NCI-H1436 treated with DMSO at 0.1 percent for 48 hours (cell line): ENCODE results near the gene DLK2.
"Not testable (repeated sequence)": the region's sequence is repeated elsewhere in the genome, so short reads cannot be mapped to it uniquely, and the experiment has no call there.

Experiments
- DNase-seq: peaks from one replicate; lab custom pipeline; 2025; lab: John Stamatoyannopoulos, UW

Gene DLK2, protein sequence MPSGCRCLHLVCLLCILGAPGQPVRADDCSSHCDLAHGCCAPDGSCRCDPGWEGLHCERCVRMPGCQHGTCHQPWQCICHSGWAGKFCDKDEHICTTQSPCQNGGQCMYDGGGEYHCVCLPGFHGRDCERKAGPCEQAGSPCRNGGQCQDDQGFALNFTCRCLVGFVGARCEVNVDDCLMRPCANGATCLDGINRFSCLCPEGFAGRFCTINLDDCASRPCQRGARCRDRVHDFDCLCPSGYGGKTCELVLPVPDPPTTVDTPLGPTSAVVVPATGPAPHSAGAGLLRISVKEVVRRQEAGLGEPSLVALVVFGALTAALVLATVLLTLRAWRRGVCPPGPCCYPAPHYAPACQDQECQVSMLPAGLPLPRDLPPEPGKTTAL

DNA sequence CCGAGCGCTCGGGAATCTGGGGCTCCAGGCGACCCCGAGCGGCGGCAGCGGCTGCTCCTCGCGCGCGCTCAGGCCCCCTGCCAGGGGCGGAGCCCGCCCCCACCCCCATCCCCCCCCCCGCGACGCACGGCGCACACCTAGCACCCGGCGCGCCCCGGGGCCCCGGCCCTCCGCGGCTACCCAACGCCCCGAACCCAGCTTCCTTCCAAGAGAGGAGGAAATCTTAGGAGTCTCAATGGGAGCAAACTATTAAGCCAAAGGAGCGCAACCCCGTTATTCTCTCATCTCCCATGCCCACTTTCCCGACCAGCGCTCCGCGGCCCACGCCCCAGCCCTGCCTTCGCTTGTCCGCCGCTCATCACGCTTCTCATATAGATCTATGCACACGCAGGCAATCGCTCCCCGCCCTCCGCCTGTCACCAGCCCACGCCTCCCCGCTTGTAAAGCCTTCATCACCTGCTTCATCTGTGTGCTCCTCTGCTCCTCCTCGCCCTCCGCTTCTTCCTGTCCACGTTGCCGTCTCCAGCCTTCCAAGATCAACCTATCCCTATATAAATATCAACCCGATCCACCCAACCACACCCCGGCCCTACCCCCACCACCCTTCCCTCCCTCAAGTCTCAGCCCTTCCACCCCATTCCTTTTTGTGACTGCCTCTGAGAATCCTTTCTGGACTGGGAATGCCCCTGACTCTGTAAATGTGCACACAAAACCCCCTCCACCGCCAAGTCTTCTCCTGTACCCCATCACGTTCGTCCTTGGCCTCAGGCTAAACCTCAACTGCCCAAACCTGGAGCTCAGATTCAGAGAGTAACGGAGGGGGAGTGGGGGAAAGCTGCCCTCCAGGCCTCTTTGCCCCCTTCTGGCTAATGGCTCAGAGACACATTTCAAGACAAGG is at the start of gene DLK2:
TSS of gene DLK2 (minus strand) at position 18 of the 898 bp plus-strand sequence. CDS start 723 bp downstream, outside the sequence.
- DNase-seq, result no peak

DNA sequence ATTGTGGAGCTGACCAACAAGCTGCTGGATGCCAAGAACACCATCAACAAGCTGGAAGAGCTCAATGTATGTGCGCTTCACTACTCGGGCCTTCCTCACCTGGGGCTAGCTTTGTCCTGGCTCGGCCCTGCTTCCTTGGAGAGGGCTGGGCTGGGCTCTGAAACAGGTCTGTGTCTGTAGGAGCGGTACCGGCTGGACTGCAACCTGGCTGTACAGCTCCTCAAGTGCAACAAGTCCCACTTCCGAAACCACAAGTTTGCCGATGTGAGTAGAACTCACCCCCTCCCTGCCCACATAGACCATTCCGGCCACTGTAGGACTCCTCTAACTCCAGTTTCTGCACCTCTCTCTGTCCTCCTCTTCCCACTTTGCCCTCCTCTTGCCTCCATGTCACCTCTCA is 48.1 kb upstream of the DLK2 start:
- DNase-seq, result no peak

DNA sequence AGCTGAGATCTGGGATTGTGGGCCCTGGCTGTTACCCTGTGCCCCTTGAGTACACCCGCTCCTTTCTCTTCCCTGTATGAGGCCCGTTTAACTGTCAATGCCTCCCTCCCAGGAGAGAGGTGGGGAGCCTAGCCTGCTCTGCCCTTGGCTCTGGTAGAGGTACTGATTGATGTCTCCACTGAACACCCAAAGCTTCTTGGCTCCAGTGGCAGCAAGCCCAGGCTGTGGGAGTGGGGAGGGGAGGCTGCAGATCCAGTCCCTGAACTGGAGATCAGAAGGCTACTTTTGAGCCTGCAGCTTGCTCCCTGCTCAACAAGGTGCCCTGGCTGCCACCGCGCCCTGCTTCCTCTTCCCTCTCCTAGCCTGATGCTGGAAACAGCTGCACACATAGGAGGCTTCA is 47.3 kb upstream of the DLK2 start:
- DNase-seq, result no peak

DNA sequence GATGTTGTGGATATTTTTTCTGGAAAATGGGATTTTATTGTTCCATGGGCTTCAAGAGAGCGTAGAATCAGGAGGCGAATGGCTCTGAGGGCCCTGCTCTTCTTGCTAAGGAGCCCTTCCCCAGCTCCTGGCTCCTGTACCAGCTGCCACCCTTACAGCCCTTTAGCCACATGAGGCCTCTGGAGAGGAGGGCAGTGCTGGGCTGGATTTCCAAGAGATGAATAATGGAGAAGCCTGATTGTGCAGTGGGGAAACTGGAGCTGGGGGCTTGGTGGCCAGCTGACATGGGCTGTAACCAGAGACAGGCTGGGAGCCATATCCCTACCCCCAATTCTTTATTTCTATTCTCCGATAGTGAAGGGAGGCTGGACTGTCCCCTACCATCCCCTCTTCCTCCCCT is 45.6 kb upstream of the DLK2 start:
- DNase-seq, result no peak

DNA sequence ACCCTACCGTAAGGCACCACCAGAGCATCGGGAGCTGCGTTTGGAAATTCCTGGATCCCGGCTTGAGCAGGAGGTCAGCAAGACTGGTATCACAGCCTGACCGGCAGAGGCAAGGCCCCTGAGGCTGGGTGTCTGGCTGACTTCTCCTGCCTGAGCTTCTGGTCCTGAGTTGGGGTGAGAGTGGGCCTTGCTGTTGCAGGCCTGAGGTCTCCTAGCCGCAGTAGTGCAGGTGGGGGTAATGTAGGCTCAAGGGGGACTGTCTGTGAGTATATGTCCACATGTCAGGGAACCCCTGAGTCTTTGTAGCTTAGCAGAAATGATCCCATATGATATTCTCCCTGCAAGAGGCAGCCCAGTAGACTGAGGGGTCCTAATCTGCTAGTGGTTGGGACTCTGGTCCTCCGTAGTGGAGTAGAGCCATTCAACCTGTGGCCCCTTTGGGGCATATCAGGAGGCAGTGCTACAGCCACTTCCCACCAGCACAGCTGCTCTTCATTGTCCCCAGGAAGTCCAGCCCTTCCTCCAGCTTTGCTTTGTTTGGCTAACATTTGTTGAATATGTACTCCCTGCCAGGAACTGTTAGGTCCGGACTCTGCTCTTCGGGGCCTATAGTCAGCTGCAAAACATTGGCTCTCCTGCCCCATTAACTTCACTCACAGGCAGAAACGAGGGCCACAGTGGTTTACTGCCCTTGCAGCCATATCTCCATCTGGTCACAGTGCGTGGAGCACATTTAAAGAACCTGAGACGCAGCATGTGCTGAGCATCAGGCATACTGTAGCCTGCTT is 43.9 kb upstream of the DLK2 start:
- no peak for DNase-seq

DNA sequence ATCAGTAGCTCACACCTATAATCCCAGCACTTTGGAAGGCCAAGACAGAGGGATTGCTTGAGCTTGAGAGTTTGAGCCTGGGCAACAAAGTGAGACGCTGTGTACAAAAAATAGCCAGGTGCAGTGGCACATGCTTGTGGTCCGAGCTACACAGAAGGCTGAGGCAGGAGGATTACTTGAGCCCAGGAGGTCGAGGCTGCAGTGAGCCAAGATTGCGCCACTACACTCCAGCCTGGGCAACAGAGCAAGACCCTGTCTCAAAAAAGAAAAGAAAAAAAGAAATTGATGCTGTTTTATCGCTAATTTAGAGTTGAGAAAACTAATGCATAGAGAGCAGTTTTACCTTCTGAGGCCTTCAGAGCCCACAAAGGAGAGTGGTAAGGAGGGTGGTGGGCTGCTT is 42.9 kb upstream of the DLK2 start:
- DNase-seq, result not testable (repeated sequence)

DNA sequence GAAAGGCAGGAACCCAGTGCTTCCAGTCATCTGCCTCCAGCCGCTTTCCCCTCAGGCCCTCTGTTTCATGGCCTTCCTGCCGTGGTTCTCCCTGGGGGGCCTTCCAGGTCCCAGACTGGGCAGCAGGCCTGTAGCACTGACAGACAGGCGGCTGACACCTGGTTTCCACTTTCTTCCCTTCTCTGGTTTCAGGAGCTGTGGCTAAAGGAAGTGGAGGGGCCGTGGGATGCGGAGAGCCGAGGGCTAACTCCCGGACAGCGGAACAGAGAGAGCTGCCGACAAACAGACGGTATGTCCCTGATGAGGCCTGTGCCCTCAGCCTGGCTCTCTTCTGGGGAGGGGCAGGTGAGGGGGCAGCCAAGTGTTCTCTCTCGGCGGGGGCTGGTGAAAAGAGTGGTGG is 42.3 kb upstream of the DLK2 start:
- DNase-seq, result no peak

DNA sequence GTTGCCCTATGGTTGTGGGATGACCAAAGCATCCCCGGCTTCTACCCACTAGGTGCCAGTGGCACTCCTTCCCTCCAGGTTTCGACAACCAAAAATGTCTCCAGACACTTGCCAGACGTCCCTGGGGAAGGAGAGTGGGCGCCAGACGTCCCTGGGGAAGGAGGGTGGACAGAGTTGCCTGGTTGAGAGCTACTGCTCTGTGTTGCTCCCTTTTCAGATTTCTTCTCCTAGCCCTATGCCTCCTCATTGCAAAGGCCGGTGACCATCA is 41.7 kb upstream of the DLK2 start:
- DNase-seq, result no peak

DNA sequence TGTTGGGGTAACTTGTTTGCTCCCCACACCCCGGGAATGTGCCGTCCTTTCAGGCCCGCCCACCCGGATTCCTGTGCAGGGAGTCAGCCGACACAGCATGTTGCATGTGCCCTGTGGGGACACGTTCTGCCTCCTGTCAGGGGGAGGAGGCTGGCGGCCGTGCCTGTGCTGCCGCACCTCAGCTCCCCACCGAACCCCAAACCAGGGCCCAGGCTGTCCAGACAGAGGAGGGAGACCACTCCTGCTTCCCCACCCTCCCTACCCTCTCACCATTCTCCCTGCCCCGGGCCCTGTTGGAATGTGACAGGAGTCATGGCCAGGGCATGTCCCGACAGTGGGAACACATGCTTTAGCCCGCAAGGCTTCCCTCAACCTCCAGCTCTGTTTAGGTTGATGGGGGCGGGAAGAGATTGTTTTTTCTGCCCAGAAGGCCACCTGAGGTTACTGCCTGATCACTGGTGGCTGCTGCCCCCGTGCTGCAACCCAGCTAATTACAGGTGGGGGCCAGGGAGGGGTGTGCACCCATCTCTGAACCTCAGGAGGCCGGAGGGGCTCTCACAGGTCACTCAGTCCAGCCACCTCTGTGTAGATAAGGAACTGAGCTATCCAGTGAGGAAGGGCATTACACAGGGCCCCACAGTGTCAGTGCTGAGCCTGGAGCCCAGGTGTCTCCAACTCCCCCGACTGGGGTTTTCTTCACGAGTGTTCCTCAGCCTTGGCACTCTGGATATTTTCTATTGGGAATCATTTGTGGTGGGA is 41.2 kb upstream of the DLK2 start:
- DNase-seq, result no peak

DNA sequence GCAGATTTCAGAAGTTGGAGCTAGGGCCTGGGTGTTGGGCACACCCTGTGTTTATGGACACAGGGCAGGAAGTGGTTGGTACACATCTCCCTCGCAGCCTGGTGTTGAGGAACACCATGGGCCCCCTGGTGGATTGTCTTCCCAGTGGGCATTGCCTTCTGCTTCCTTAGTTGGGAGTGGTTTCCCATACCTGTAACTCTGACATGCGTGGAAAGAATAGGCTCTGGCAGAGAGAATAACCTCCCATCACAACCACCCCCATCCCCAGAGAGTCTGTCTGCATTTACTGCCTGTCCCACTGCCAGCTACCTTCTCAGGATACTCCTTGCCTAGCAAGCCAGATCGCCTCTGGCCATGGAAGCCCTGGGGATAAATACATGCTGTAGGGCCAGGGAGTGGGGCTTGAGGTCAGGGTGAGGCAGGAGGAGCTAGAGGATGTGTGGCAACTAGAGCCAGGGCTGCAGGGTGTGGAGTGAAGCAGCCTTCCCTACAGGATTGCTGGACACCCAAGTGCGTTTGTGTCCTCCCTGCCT is 40.1 kb upstream of the DLK2 start:
- DNase-seq, result no peak

DNA sequence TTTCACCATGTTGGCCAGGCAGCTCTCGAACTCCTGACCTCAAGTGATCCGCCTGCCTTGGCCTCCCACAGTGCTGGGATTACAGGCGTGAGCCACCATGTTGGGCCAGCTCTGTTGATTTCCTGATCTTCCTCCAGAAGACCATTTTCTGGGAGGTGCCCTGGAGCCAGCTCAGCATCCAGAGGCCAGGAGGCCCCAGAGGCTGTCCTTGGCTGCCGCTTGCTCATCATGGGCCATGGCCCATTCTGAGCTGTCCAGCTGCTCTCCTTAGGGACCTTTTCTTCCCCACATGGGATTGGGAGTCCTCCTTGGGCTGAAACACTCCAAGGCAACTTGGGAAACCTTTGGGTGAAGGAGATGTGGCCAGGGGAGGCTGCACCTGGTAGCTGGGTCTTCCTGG is 39.4 kb upstream of the DLK2 start:
- no peak for DNase-seq

DNA sequence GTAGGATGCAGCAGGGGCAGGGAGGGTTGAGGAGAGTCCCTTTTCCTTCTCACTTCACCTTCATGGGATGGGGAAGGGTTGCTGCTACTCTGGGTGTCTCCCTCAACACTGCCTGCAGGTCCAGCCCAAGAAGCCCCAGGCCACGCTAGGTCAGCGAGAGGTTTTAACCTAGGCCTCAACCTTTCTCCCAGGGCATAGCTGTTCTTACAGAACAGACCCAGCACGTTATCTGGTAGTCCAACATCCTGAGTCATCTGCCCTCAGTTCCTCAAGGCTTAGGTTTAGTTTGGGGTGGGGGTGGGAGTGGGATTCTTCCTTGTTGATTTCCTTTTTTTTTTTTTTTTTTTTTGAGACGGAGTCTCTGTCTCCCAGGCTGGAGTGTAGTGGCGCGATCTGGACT is 39.0 kb upstream of the DLK2 start:
- DNase-seq, result no peak

DNA sequence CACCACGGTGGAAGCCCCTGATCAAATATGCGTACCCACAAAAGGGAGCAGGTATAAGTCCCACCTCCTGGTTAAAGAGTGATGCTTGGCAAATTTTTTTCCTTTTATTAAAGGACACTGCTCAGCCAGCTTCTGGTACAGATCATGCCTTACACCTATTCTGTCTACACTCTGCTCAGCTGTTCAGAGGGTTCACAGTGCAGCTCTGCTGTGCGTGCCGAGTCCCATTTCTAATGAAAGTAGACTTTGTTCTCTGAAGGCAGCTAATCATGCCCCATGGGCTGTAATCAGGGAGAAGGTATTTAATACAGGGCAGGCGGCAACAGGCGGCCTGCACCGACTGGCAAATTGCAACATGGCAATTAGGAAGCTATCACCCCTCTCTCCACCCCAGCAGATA is 38.5 kb upstream of the DLK2 start:
- no peak for DNase-seq

DNA sequence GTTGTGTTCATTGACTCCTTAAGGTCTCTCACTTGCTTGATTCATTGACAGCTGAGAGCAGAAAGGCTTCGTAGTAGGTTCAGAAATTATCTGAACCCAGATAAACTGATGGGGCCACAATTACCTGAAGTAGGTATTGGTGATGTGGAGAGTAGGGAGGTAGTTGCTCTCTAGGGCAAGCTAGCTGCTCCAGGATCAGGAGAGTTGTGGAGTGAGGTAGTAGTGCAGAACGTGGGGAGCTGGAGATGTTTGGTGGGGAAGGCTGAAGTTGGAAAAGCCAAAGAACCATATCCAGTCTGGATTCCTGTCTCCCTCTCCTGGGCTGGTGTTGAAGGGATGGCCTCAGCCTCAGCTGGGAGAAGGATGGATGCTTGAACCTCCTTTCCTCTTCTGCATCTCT is 37.9 kb upstream of the DLK2 start:
- DNase-seq, result no peak

DNA sequence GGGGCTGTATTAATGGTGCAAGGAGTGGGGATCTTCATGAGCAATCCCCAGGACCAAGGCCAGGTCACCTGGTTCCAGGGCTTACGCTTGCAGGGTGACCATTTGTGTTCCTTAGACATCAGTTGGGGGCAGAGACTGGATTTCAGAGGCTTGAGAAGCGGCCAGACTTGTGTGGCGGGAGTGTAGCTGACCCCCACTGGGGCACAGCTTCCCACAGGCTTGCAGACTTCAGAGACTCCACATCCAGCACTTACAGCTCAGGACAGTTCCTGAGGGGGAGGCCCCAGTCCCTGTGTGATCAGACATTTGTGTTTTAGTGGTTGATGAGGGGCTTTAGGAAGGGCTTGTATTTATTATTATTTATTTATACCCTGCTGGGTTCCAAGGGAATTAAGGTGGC is 37.3 kb upstream of the DLK2 start:
- DNase-seq, result no peak

DNA sequence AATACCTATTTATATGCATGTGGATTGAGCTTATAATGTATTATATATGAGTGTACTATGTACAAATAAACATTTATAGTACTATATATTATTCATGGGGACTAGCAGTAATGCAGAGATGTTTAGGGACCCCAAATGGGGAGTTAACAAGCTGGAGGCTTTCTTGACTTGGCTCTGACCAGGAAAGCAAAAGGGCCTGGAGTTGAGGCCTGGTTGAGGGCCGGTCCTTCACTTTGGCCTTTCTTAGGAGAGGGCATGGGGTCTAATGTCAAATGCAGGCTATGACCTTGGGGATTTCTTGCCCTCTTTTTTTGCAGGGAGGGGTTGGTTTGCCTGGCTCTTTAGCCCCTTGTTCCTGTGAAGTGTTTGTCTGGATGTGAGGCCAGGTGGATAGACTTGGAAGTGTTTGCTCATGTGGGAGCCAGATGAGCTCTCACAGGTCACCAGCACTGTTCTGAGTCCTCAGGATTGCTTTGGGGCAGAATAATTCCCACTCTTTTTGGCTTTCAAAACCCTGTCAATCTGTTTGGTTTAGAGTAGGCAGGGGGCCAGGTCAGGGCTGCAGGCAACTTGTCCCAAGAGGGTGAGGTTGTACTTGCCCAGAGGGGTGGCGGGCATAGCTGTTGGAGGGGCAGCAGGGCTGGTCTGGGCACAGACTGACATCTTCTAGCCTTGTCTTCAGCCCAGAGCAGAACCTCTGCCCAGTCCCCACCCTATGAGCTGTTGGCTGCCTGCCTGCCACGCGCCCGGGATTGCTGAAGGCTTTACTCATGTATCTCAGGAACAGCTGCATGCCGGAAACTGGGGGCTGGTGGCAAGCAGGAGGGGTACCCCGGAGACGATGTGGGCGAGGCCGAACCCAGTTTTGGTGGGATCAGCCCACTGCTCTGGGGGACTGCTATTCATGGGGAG is 36.7 kb upstream of the DLK2 start:
- DNase-seq, result no peak

DNA sequence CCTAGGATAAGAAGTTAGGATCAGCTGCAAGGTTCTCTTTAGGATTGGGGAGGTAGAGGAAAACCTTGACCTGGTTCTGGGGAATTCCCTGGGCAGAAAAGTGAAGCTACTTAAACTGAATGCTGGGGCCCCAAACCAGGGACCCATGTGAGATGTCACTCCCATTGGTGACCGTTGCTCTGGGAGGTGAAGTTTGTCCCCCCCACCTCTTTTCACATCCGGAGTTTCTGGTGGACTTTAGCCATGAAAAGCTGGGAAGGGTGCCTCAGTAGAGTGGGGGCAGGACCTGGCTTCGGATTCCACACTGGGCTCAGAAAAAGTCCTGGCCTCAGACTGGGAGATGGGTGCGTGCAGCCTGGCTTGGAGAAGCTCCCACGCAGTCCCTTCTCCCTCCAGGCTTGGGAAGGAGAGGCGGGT is 35.2 kb upstream of the DLK2 start:
- DNase-seq, result no peak

DNA sequence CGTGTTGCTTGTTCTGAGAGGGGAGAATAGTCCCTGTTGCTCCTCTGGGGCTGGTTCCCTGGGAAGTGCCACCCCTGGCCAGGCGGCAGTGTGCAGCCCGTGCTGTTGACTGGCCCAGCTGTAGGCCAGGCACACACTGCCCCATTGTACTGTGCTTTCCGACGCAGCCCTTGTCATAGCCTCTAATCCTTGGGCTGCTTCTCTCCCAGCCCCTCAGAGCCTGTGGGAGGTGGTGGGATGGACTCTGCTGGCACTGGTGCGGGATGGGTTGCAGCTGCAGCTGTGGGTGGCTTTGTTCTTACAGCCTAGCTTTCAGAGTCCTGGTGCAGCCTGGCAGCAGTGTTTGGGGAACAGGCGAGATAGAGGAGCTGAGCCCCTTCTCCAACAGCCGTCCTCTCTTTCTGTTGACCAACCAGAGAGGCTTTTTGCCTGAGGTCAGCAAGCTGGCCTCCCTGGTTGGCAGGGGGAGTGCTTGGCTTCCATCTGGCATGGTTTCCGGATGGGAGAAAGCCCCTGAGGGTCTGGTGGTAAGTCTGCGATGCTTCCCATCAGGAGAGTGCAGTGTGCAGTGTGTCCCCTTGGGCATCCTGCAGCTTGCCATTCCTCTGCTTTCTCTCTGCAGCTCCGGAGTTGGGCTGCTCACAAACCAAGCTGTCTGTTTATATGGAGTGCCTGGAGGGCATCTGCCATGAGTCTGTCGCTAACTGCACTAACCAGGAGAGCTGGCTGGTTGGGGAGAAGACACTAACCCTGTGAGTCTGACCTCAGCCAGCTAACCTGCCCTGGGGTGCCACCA is 34.1 kb upstream of the DLK2 start:
- DNase-seq, result no peak

DNA sequence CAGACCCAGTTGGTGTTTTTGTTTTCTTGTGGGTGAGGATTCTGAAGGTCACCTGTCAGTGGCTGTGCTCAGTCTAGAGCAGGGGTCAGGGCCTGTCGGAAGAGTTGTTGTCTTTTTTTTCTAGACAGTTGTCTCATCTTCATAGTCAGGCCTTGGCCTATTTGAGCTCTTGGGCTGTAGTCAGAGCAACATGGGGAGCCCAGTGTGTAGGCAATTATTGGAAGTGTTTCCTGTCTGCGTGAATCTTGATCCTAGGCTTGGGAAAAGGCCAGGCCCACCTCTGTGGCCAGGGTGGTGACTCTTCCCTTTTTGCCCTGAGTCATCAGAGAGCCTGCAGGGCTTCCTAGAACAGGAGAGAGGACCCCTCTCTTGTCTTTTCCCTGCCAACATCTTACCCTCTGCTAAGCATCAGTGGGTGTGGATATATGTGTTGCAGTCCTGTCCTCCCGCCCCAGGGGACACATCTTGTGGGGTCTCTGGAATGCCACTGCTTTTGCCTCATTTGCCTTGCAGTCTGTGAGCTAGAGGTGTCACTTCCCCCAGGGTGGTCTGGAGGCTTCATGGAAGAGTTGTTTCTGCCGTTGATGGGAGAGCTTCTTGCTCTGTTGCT is 33.4 kb upstream of the DLK2 start:
- DNase-seq, result no peak
